ENCODE data around the gene LRRC2. TPM values are rescaled to one million over a fixed set of nuclear protein-coding genes. Genes with fewer than 3 reads are reported as not detected.

Gene LRRC2
- total and polyA plus RNA-seq, 2 donors (not counting 3 experiments of a cell fraction or from before 2014, with no cell fraction given): 0.14 to 0.73 TPM

DNA sequence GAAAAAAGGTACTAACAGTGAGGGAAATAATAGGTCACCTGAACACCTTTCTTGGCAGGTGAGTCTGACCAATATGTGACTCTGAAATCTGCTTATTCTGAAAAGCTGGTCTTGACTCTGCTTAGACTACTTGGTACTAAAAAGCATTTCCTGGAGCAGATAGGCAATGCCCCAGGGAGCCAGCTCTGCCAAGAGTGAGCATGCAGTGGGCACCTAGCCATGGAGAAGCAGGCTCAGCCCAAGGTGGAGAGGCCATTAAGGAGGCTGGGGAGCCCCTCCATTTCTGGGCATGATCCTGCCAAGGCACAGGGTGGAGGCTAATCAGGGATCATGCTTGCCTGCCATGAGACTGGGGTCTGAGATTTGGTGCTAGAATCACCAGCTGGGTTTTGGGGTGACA is 99.8 kb downstream of the LRRC2 start:
- dilution Hi-C loops (cut with MboI; ENCODE audit: extremely low pct_ligation_motif_present, low sequenced_read_pairs): no loop called here

More for the DNA sequence above, 99.8 kb downstream of the LRRC2 start:
- Histone ChIP-seq H3K27ac (ENCODE audit: insufficient read depth, low read depth, low read length) (no peak overlapping the region), H2AFZ (ENCODE audit: low read depth, low read length) (no peak overlapping the region), H3K36me3 (ENCODE audit: control insufficient read depth in 2 of 2, extremely low read depth in 1 of 2, insufficient read depth in 2 of 2, low read length in 2 of 2) (no peaks in the 10 kb centered on the region), H4K20me1 (replicated peaks; ENCODE audit: control insufficient read depth, extremely low read depth, insufficient read depth, low read length) (no peaks in the 10 kb centered on the region), H3K9me3 (replicated peaks; ENCODE audit: control insufficient read depth, insufficient read depth, low read length) (no peaks in the 10 kb centered on the region), H3K79me2 (ENCODE audit: control insufficient read depth, insufficient read depth, low read length) (no peaks in the 10 kb centered on the region), H3K27me3 (ENCODE audit: control insufficient read depth in 2 of 2, insufficient read depth in 2 of 2, low read length in 2 of 2) (no peaks in the 10 kb centered on the region), H3K4me2 (ENCODE audit: insufficient read depth, low read length) (no peak overlapping the region), H3K9ac (replicated peaks; ENCODE audit: extremely low read depth, insufficient read depth, low read length) (no peak overlapping the region), H3K9me1 (replicated peaks; ENCODE audit: control insufficient read depth, extremely low read depth, insufficient read depth, low read length) (no peaks in the 10 kb centered on the region), H3K4me3 (replicated peaks in 1 of 3; ENCODE audit: insufficient read depth in 1 of 3, low read depth in 1 of 3, low read length in 3 of 3) (no peak overlapping the region), H3K4me1 (ENCODE audit: control insufficient read depth, extremely low read depth, insufficient read depth, low read length) (no peaks in the 10 kb centered on the region)
- ChIA-PET CTCF (interaction anchor here (1.3 kb wide), 1 partner anchor 22 kb away, joined by 3 read pairs; no protein-coding TSS in a partner anchor), POLR2A (no interaction called here)
- no peak for DNase-seq (ENCODE audit: low read depth, low spot score)
- TF ChIP-seq, protein P1, sequence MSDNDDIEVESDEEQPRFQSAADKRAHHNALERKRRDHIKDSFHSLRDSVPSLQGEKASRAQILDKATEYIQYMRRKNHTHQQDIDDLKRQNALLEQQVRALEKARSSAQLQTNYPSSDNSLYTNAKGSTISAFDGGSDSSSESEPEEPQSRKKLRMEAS (IDR thresholded peaks at IDR 0.05; ENCODE audit: insufficient read depth, insufficient read length): no peak
- no peak for TF ChIP-seq EZH2 (IDR thresholded peaks at IDR 0.05; ENCODE audit: borderline replicate concordance, low read depth, low read length, severe bottlenecking)
- TF ChIP-seq MYC (IDR thresholded peaks at IDR 0.05; ENCODE audit: low read depth, low read length): no peak
- no peak for TF ChIP-seq FOS (IDR thresholded peaks at IDR 0.05; ENCODE audit: borderline replicate concordance, insufficient read depth, low read length)
- no peak for TF ChIP-seq JUN (IDR thresholded peaks at IDR 0.05; ENCODE audit: borderline replicate concordance, insufficient read depth, insufficient read length, low read depth)
- no peak for TF ChIP-seq POLR2A (IDR thresholded peaks at IDR 0.05; ENCODE audit: low read depth, low read length)
- TF ChIP-seq GATA2 (IDR thresholded peaks at IDR 0.05; ENCODE audit: insufficient read depth, insufficient read length, low read depth, low read length): no peak
- TF ChIP-seq, protein P2, sequence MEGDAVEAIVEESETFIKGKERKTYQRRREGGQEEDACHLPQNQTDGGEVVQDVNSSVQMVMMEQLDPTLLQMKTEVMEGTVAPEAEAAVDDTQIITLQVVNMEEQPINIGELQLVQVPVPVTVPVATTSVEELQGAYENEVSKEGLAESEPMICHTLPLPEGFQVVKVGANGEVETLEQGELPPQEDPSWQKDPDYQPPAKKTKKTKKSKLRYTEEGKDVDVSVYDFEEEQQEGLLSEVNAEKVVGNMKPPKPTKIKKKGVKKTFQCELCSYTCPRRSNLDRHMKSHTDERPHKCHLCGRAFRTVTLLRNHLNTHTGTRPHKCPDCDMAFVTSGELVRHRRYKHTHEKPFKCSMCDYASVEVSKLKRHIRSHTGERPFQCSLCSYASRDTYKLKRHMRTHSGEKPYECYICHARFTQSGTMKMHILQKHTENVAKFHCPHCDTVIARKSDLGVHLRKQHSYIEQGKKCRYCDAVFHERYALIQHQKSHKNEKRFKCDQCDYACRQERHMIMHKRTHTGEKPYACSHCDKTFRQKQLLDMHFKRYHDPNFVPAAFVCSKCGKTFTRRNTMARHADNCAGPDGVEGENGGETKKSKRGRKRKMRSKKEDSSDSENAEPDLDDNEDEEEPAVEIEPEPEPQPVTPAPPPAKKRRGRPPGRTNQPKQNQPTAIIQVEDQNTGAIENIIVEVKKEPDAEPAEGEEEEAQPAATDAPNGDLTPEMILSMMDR (IDR thresholded peaks at IDR 0.05; ENCODE audit: extremely low read depth in 1 of 2, insufficient read depth in 1 of 2, low read depth in 1 of 2, low read length in 2 of 2): no peak
- TF ChIP-seq POLR2AphosphoS5 (IDR thresholded peaks at IDR 0.05; ENCODE audit: insufficient read depth, low read depth, low read length): no peak
- no TSS peak for BruUV-seq (replicated peaks)
- intact Hi-C loops (cut with micrococcal nuclease): no loop called here
- no peak for FAIRE-seq

Other genes starting within 250 kb of the LRRC2 start
- not detected in 2 replicates for gene CCR2, start 212.2 kb downstream of the LRRC2 start, total RNA-seq
- not detected in 2 replicates for gene CCR2, start 212.2 kb downstream of the LRRC2 start, polyA plus RNA-seq
- not detected in 2 replicates for gene CCR5, start 195.4 kb downstream of the LRRC2 start, total RNA-seq
- gene CCR5, start 195.4 kb downstream of the LRRC2 start, polyA plus RNA-seq: not detected in 2 replicates
- gene CCRL2, start 159.0 kb downstream of the LRRC2 start, total RNA-seq: 3.9 and 6.4 TPM in 2 replicates
- 6.6 and 7.4 TPM in 2 replicates for gene CCRL2, start 159.0 kb downstream of the LRRC2 start, polyA plus RNA-seq
- gene LTF, start 101.4 kb downstream of the LRRC2 start, total RNA-seq: not detected in 2 replicates
- not detected in 2 replicates for gene LTF, start 101.4 kb downstream of the LRRC2 start, polyA plus RNA-seq
- not detected in 2 replicates for gene RTP3, start 68.3 kb downstream of the LRRC2 start, total RNA-seq
- gene RTP3, start 68.3 kb downstream of the LRRC2 start, polyA plus RNA-seq: 0.06 TPM in 1 of 2 replicates, not detected in the other
- not detected in 2 replicates for gene FAM240A, start 46.2 kb upstream of the LRRC2 start, total RNA-seq
- gene FAM240A, start 46.2 kb upstream of the LRRC2 start, polyA plus RNA-seq: not detected in 2 replicates
- 9.7 and 10.1 TPM in 2 replicates for gene ALS2CL, start 127.4 kb upstream of the LRRC2 start, total RNA-seq
- gene ALS2CL, start 127.4 kb upstream of the LRRC2 start, polyA plus RNA-seq: 7.3 and 7.8 TPM in 2 replicates
- 0.18 and 0.27 TPM in 2 replicates for gene TMIE, start 135.1 kb upstream of the LRRC2 start, total RNA-seq
- gene TMIE, start 135.1 kb upstream of the LRRC2 start, polyA plus RNA-seq: 0.15 and 0.16 TPM in 2 replicates
- gene PRSS50, start 151.6 kb upstream of the LRRC2 start, total RNA-seq: not detected in 2 replicates
- gene PRSS50, start 151.6 kb upstream of the LRRC2 start, polyA plus RNA-seq: not detected in 2 replicates